AG10803 (cell line): ENCODE results near the gene SCN3A.

Source experiments
- DNase-seq: peaks from one replicate; pipeline ENCODE4 v3.0.0; 2010; ENCODE audit warnings: low read depth
- H3K4me3 ChIP-seq: 2 replicates; pipeline ENCODE4 v1.5.1; 2011; ENCODE audit warnings: mild to moderate bottlenecking, low read length, control low read depth
- TF ChIP-seq, protein P1 (sequence below): conservative IDR thresholded peaks from 2 replicates; pipeline ENCODE4 v1.5.1; 2011; ENCODE audit warnings: mild to moderate bottlenecking, low read length, control low read depth, inconsistent platforms

The SCN3A gene

DNA sequence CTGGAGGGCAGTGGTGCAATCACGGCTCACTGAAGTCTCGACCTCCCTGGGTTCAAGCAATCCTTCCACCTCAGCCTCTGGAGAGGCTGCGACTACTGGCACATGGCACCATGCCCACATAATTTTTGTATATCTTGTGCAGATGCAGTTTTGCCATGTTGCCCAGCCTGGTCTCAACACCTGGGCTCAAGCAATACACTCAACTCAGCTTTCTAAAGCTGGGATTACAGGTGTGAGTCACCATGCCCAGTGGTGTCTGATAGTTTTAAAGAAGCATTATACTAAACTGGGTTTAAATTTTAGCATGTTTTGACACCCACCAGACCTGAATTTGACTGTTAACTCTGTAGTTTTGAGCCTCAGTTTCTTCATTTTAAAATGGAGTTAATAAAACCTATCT is 139.1 kb downstream of the SCN3A start:
- no peak overlapping the region for H3K4me3 ChIP-seq
- no peak for DNase-seq
- TF ChIP-seq, protein P1, sequence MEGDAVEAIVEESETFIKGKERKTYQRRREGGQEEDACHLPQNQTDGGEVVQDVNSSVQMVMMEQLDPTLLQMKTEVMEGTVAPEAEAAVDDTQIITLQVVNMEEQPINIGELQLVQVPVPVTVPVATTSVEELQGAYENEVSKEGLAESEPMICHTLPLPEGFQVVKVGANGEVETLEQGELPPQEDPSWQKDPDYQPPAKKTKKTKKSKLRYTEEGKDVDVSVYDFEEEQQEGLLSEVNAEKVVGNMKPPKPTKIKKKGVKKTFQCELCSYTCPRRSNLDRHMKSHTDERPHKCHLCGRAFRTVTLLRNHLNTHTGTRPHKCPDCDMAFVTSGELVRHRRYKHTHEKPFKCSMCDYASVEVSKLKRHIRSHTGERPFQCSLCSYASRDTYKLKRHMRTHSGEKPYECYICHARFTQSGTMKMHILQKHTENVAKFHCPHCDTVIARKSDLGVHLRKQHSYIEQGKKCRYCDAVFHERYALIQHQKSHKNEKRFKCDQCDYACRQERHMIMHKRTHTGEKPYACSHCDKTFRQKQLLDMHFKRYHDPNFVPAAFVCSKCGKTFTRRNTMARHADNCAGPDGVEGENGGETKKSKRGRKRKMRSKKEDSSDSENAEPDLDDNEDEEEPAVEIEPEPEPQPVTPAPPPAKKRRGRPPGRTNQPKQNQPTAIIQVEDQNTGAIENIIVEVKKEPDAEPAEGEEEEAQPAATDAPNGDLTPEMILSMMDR, result no peak

DNA sequence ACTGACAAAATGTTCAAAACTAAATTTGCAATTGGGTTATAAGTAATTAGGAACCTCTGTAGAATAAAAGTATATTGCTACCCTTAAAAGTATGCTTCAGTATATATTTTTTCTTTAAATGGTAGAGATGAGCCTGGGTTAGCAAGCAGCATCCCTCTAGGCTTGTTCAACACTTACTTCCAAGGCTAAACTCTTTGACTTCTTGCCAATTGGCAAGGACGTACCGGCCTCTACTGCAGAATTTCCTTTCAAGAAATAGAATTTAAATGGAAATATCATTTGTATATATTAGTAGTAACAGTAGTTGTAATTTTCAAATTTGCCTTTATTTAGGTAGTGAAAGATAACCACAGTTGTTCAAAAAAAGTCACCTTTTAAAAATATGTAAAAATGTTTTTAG is 143.4 kb downstream of the SCN3A start:
- no peak overlapping the region for H3K4me3 ChIP-seq
- TF ChIP-seq, protein P1, result no peak
- no peak for DNase-seq

DNA sequence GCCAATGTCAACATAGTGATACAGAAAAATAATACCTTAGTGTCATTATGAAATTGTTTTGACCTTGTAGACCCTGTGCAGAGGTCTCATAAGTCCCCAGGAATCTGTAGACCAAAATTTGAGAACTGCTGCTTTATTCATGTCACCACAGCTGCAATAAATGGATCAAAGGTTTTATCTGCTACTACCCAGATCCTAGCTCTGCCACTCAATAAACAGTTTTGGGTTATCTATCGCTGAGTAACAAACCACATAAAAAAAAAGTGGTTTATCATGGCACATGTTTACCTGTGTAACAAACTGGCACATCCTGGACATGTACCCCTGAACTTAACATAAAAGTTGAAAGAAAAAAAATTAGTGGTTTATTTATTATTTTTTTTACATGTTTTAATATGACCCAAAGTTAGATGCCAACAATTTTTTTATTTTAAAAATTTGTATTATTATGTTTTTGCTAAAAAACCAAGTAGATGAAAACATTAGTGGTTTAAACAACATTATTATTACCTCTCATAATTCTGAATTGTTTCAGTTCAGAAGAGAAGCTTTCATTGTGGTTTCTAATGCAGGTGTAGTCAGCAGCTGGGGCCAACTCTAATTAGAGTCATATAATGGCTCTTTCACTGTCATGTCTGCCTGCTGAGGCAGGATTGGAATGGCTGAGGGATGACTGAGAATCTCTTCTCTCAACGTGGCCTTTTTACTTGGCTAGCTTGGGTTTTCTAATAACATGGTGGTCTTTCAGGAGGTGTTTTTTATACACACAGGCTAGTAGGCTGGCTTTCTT is 145.2 kb downstream of the SCN3A start:
- H3K4me3 ChIP-seq, result no peak overlapping the region
- no peak for DNase-seq
- TF ChIP-seq, protein P1, result no peak

DNA sequence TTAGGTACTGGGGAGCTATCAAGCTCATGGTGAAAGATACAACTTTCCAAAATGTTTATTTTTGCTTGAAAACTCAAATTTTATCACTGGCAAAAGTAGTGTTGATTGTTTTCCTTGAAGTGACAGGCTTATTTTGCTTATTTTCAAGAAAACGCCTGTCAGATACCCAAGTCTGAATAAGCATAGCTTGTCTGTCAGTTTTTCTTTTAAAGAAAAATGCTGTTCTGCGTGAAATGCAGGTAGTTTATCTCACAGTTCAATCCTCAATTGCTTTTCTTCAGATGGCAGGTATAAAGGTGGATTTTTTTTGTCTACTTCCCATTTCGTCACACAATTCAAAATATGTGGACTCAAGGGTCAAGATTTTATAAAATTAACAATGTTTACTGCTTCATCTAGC is 145.9 kb downstream of the SCN3A start:
- TF ChIP-seq, protein P1, result no peak
- DNase-seq, result no peak
- no peak overlapping the region for H3K4me3 ChIP-seq

DNA sequence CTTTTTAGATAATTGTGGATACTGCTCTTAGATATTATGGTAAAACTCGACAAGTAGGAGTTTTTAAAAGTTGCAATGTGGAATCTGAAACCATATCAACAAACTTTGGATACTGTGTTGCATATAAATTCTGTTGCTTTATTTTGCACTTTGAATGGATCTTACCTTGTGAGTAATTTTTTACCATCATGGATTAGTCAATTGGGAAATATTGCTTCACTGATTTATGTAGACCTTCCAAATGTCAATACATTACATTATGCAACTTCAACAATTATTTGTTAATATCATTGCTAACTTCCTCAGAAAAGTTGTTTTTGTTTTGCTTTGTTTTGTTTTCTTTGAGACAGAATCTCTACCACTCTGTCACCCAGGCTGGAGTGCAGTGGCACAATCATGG is 146.5 kb downstream of the SCN3A start:
- TF ChIP-seq, protein P1, result no peak
- DNase-seq, result no peak
- no peak overlapping the region for H3K4me3 ChIP-seq

DNA sequence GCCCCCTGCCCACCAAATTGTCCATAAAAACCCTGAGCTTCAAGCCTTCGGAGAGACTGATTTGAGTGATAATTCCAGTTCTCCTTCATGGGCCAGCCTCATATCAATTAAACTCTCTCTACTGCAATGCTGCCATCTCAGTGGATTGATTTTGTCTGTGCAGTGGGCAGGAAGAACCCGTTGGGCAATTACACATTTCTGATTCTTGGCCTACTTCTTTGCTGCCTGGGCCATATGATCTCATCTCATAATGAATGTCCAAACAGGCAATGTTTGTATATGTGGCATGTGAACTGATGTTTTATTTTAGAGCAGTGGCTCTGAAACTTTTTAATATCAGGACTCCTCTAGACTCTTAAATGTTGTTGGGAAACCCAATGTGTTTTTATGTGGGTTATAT is 147.3 kb downstream of the SCN3A start:
- H3K4me3 ChIP-seq, result no peak overlapping the region
- TF ChIP-seq, protein P1, result no peak
- DNase-seq, result no peak

DNA sequence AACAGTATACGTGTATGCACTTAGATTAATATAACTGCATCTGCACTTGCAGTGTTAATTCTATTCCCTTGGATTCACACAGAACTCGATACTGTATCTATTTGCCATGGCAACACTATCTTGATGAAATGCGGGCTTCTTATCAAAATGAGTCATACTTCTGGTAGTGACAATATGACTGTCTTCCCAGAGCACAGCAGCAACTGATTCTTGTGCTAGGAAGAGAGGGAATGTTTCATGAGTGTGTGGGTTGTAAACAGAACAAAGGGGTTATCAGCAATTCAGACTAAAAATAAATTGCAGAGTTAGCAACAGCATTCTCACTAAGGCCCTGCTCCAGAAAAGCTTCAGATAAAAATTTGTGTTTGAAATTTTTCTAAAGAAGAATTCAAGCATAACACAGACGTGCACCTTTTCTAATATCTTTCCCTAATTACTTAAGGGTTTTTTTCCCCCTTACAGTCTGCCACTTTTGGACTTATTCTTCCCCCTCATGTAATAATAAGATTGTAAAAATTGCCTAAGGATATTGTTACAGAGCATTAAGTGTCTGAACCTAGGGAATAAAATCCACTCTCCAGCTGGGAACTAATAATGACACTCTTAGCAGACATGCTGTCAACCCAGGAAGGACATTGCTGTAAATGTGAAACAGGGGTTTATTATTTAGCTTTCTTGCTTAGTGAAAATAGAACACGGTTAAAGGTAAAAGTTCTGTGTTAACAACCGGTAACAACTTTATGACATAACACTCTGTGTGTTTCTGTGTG is 148.6 kb downstream of the SCN3A start:
- TF ChIP-seq, protein P1, result no peak
- DNase-seq, result no peak
- no peak overlapping the region for H3K4me3 ChIP-seq
